Pancreas (tissue), 10 donors: Measurements from ENCODE around the gene CAMK2A. TPM values are rescaled to one million over a fixed set of nuclear protein-coding genes. Genes with fewer than 3 reads are reported as not detected.
A peak's percentile ranks its signal among the peaks of the same experiment; 100 is the strongest.

Experiments
- ATAC-seq, 4 donors: fragments of 200-7000 bp; cut with Tn5 transposase; one replicate each; pipeline versions ENCODE4 v1.8.0 to v1.9.1; 2020; ENCODE audit warnings: mild to moderate bottlenecking in 4 of 4, moderate library complexity in 4 of 4
- DNase-seq, 6 donors: peaks; one replicate each; pipeline ENCODE4 v3.0.0-alpha.2; 2020
- FAIRE-seq: peaks from 2 replicates; lab custom pipeline; 2012; peaks lifted over from hg19 to GRCh38; lab: Jason Lieb, UNC
- H3K27ac ChIP-seq, 4 donors: fragments of 200-600 bp; sonication (generic); 1 replicate in 3 of 4; 2 replicates in 1 of 4; pipeline versions ENCODE4 v1.5.0 to v1.8.0; 2020
- H3K27me3 ChIP-seq, 4 donors: fragments of 200-600 bp; one replicate each; pipeline ENCODE4 v1.8.0; 2021
- H3K36me3 ChIP-seq, 3 donors: fragments of 200-600 bp; sonication (generic) in 1 of 3; one replicate each; pipeline versions ENCODE4 v1.5.0 to v1.8.0; 2020 to 2021
- H3K4me1 ChIP-seq, 3 donors: fragments of 200-600 bp; one replicate each; pipeline ENCODE4 v1.8.0; 2021
- H3K4me3 ChIP-seq, 4 donors: fragments of 200-600 bp; sonication (generic) in 2 of 4; one replicate each; pipeline versions ENCODE4 v1.5.0 to v1.8.0; 2020 to 2021
- H3K9me3 ChIP-seq, 4 donors: fragments of 200-600 bp; one replicate each; pipeline ENCODE4 v1.8.0; 2021
- WGBS, 2 donors: extraction: QIAGEN DNeasy Blood & Tissue Kit; methylation state at CpG; one replicate each; pipeline ENCODE4 v1.1.7; 2013; 5-methylcytosine and 5-hydroxymethylcytosine counted together
- intact Hi-C, 3 donors: fragments of 100-400 bp; cut with DNase I; formaldehyde crosslinking; loops; one replicate each; pipeline versions ENCODE4 v1.11.1 to v1.14.2; 2022
- polyA plus RNA-seq, 2 donors: library from polyadenylated mRNA; stranded (reverse); fragments of 200-250 nt; gene quantifications; one replicate each; pipeline ENCODE4 v1.2.3, GENCODE V29; 2013
- total RNA-seq, 6 donors: library from RNA; stranded (reverse); fragmentation: NEBNext Ultra II Directional in 4 of 6; extraction: Animal tissue kit (Norgen Biotek cat#: 25700) in 4 of 6; gene quantifications; one replicate each; pipeline versions ENCODE4 v1.2.1 to v1.2.4, GENCODE V29; 2021 to 2023
- TF ChIP-seq, protein P1 (sequence below), 4 donors: fragments of 200-600 bp; sonication (generic) in 3 of 4; IDR thresholded peaks; one replicate each; pipeline versions ENCODE4 v1.5.0 to v1.8.0; 2021; ENCODE audit warnings: antibody characterized with exemption in 4 of 4
- donor health status: healthy with polysubstance abuse.
- donor health status: DM: no; HTN: no; CAD: no; lungs with moderate emphysema.
- donor health status: DM: no; HTN: no; CAD: no.
- donor health status: control.
- donor health status: control.
- donor health status: Bipolar disorder and iron deficiency.
- donor health status: DM: yes; HTN: yes; CAD: no.
- donor health status: DM: no; HTN: no; CAD: no.
- donor health status: DM: no; HTN: no; CAD: no.
- donor health status: DM: yes; HTN: yes; CAD: no.

Gene CAMK2A
- total and polyA plus RNA-seq, 8 donors, result 0.03 to 0.19 (median 0.08) TPM; not detected in 3

DNA sequence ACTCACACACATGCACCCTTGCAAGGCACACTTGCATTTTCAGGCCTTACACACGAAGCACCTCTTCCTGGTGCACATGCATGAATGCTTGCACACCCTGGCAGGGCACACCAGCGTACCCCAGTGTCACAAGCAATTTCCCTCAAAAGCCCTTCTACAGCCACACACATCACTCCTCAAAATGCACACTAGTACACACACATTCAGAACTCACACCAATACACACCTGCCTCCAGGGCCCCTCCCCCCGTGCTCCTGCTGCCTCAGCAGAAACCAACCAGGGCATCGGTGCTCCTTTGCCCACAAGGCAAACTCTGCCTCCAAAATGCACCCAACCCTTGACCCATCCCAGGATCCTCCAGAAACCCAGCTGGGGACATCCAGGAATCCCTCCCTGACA lies 1.2 kb downstream of the CAMK2A start:
- 72 to 83% methylated on average over 4 of the region's 4 CpGs for WGBS, 2 donors
- no peak for ATAC-seq
- no peaks in the 10 kb centered on the region for H3K4me1 ChIP-seq
- no peaks in the 10 kb centered on the region for H3K36me3 ChIP-seq
- H3K27ac ChIP-seq, result no peak overlapping the region
- TF ChIP-seq, protein P1, sequence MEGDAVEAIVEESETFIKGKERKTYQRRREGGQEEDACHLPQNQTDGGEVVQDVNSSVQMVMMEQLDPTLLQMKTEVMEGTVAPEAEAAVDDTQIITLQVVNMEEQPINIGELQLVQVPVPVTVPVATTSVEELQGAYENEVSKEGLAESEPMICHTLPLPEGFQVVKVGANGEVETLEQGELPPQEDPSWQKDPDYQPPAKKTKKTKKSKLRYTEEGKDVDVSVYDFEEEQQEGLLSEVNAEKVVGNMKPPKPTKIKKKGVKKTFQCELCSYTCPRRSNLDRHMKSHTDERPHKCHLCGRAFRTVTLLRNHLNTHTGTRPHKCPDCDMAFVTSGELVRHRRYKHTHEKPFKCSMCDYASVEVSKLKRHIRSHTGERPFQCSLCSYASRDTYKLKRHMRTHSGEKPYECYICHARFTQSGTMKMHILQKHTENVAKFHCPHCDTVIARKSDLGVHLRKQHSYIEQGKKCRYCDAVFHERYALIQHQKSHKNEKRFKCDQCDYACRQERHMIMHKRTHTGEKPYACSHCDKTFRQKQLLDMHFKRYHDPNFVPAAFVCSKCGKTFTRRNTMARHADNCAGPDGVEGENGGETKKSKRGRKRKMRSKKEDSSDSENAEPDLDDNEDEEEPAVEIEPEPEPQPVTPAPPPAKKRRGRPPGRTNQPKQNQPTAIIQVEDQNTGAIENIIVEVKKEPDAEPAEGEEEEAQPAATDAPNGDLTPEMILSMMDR (IDR thresholded peaks at IDR 0.05), result no peak
- no peak overlapping the region for H3K4me3 ChIP-seq
- H3K9me3 ChIP-seq, result no peaks in the 10 kb centered on the region
- intact Hi-C loops, result no loop called here
- no peaks in the 10 kb centered on the region for H3K27me3 ChIP-seq
- DNase-seq, result peak in 1 of 6 donors; percentile 30
- no peak for FAIRE-seq

DNA sequence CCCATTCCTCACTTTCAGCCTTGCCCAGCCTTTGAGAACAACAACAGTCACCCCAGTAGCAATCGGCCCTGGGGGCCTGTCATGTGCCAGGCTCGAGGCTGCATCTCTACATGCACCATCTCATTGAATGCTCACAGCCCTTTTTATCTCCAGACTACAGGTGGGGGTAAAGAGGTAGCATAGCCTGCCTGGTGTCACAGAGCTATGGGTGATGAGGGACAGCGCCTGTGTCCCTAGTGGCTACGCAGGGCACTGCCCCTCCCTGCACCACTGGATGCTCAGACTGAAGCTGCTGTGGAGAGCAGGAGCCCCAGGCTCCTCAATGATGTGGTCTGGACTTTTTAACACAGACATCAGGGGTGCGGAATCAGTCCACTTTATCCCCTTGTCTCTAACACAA lies 2.8 kb downstream of the CAMK2A start:
- H3K27ac ChIP-seq, result no peak overlapping the region
- no peaks in the 10 kb centered on the region for H3K4me1 ChIP-seq
- H3K9me3 ChIP-seq, result no peaks in the 10 kb centered on the region
- H3K4me3 ChIP-seq, result no peak overlapping the region
- intact Hi-C loops, result no loop called here
- DNase-seq, result peak in 1 of 6 donors; percentile 48
- peak in 3 of 4 donors; percentile 39 to 60 (median 58) for ATAC-seq
- TF ChIP-seq, protein P1 (IDR thresholded peaks at IDR 0.05), result peak in 2 of 4 donors; percentile 23 to 30
- no peaks in the 10 kb centered on the region for H3K27me3 ChIP-seq
- 57 to 64% methylated on average over 5 of the region's 5 CpGs for WGBS, 2 donors
- no peak for FAIRE-seq
- no peaks in the 10 kb centered on the region for H3K36me3 ChIP-seq

DNA sequence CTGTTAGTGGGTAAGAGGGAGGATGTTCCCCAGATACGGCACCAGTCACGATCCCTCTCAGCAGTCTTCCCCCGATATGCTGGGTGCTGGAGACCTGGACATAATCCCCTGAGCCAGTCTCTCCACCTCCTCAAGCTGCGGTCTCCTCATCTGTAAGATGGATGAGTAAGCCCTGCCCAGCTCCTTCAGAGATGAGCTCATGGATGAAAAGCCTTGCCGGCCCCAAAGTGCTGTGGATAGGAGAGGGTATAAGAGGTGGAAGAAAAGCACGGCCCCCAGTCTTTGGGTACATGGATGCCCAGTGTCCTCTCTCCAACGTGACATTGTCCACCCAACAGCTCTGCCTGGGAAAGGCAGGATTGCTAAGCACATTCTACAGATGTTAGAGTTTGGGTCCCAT lies 4.5 kb downstream of the CAMK2A start:
- ATAC-seq (no peak), FAIRE-seq (no peak), DNase-seq (peak in 1 of 6 donors; percentile 18)
- Histone ChIP-seq H3K36me3 (no peaks in the 10 kb centered on the region), H3K4me3 (no peak overlapping the region), H3K9me3 (no peaks in the 10 kb centered on the region), H3K27me3 (no peaks in the 10 kb centered on the region), H3K4me1 (no peaks in the 10 kb centered on the region), H3K27ac (no peak overlapping the region)
- TF ChIP-seq, protein P1 (IDR thresholded peaks at IDR 0.05), result no peak
- intact Hi-C loops, result no loop called here
- WGBS, 2 donors, result 92% methylated on average over 7 of the region's 7 CpGs

DNA sequence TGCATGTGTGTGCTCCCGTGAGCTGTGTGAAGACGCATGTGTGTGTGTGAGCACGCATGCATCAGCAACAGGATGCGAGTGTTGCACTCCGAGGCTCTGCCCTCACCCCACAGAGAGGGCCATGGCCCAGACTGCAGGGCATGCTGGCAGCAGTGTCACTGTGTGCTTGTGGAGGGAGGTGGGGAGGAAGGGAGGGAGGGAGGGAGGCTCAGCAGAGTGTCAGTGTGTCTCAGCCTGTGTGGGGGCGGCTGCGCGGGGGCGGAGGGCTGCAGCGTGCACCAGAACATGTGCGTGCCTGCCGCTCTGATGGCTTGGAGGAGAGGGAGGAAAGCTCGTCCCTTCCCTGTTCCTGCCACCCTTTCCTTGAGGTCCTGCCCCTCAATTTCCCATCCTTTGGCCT lies 5.3 kb downstream of the CAMK2A start:
- H3K36me3 ChIP-seq, result no peaks in the 10 kb centered on the region
- H3K27ac ChIP-seq, result no peak overlapping the region
- DNase-seq, result no peak
- no peak for FAIRE-seq
- 77 to 86% methylated on average over 12 to 13 of the region's 13 CpGs for WGBS, 2 donors
- H3K9me3 ChIP-seq, result no peaks in the 10 kb centered on the region
- no peaks in the 10 kb centered on the region for H3K27me3 ChIP-seq
- TF ChIP-seq, protein P1 (IDR thresholded peaks at IDR 0.05), result no peak
- ATAC-seq, result no peak
- no peaks in the 10 kb centered on the region for H3K4me1 ChIP-seq
- intact Hi-C loops, result no loop called here
- H3K4me3 ChIP-seq, result no peak overlapping the region

DNA sequence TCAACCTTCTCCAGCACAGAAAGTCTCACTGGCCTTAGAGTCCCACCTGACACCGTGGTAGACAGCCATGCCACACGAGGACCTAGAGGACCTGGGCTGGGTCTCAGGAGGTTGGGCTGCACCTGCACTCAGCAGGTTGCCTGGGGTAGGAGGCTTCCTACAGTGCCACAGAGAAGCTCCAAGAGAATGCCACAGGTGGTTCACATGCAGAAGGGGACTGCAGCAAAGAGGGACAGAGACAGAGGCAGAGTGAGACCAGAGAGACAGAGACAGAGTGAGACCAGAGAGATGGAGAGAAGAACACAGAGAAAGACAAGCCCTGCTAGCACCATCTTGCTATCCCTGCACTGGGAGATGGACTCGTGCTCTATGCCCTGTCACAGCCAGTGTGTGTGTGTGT lies 5.7 kb downstream of the CAMK2A start:
- no peaks in the 10 kb centered on the region for H3K36me3 ChIP-seq
- WGBS, 2 donors, result 64 to 77% methylated on average over 3 of the region's 3 CpGs
- TF ChIP-seq, protein P1 (IDR thresholded peaks at IDR 0.05), result no peak
- H3K27ac ChIP-seq, result no peak overlapping the region
- no peak for ATAC-seq
- no peak overlapping the region for H3K4me3 ChIP-seq
- no peaks in the 10 kb centered on the region for H3K4me1 ChIP-seq
- FAIRE-seq, result no peak
- no peaks in the 10 kb centered on the region for H3K9me3 ChIP-seq
- intact Hi-C loops, result no loop called here
- no peak for DNase-seq
- no peaks in the 10 kb centered on the region for H3K27me3 ChIP-seq
